HFFc6 (cell line): Measurements from ENCODE around the gene HOXA4. TPM values are rescaled to one million over a fixed set of nuclear protein-coding genes. Genes with fewer than 3 reads are reported as not detected.

Experiments
- DNase-seq: peaks from one replicate; pipeline ENCODE4 v3.0.0-alpha.2; 2018
- H3K27ac Mint-ChIP-seq: 2 replicates; pipeline ENCODE4 v1.8.0; 2020; ENCODE audit warnings: mild to moderate bottlenecking, mixed read lengths
- H3K27me3 Mint-ChIP-seq: 2 replicates; pipeline ENCODE4 v1.8.0; 2021; ENCODE audit warnings: mild to moderate bottlenecking, moderate library complexity, mixed read lengths; ENCODE audit not compliant: insufficient read depth
- H3K36me3 Mint-ChIP-seq: 2 replicates; pipeline ENCODE4 v1.8.0; 2021; ENCODE audit warnings: low read depth, mixed read lengths
- H3K4me1 Mint-ChIP-seq: 2 replicates; pipeline ENCODE4 v1.8.0; 2020; ENCODE audit warnings: low read depth, mixed read lengths
- H3K4me3 Mint-ChIP-seq: 2 replicates; pipeline ENCODE4 v1.8.0; 2020; ENCODE audit warnings: mild to moderate bottlenecking, moderate library complexity, mixed read lengths
- H3K9me3 Mint-ChIP-seq: 2 replicates; pipeline ENCODE4 v1.8.0; 2020; ENCODE audit warnings: mild to moderate bottlenecking, mixed read lengths
- CTCF ChIP-seq: fragments of 200-600 bp; sonication (generic); IDR thresholded peaks from 2 replicates; pipeline ENCODE4 v1.5.0; 2021; ENCODE audit warnings: antibody characterized with exemption, mild to moderate bottlenecking
- total RNA-seq, 6 experiments: library from RNA; stranded (reverse); fragmentation: NEBNext Ultra II Directional; extraction: Animal tissue kit (Norgen Biotek cat#: 25700); gene quantifications; 2 replicates in 1 of 6; 3 replicates in 5 of 6; pipeline ENCODE4 v1.2.3, GENCODE V29; 2021

The HOXA4 gene
- total RNA-seq, 6 experiments from 2014 or later: 0.38 to 1.0 (median 0.47) TPM

- TF ChIP-seq CTCF: no peak
- Mint-ChIP-seq H3K9me3 (no peaks in the 10 kb centered on the region), H3K36me3 (peaks cover 7% of the 10 kb centered on the region), H3K4me1 (peaks cover 30% of the 10 kb centered on the region), H3K27me3 (peaks cover 11% of the 10 kb centered on the region), H3K27ac (no peak overlapping the region), H3K4me3 (peak overlapping the region; percentile 91)
- DNase-seq: no peak
These were observed 26.6 kb upstream of the HOXA4 start for GRCh38 chr7:27156916-27157701.

GRCh38 chr7:27156508-27156898 is 25.9 kb upstream of the HOXA4 start, which contains the start of gene HOXA7:
Gene HOXA7, minus strand, starts transcription at chr7:27156675. Its CDS starts 130 bp downstream, at chr7:27156545.
- Mint-ChIP-seq H3K36me3 (peaks cover 5% of the 10 kb centered on the region), H3K4me1 (peaks cover 34% of the 10 kb centered on the region), H3K4me3 (peak within 1 kb of the TSS; percentile 91), H3K27ac (peak within 1 kb of the TSS; percentile 91), H3K27me3 (peaks cover 11% of the 10 kb centered on the region), H3K9me3 (no peaks in the 10 kb centered on the region)
- peak; percentile 82 for DNase-seq
- no peak for TF ChIP-seq CTCF

GRCh38 chr7:27155816-27156507 is 25.4 kb upstream of the HOXA4 start:
- Mint-ChIP-seq H3K36me3 (peaks cover 5% of the 10 kb centered on the region), H3K4me3 (peak overlapping the region; percentile 91), H3K27me3 (peaks cover 11% of the 10 kb centered on the region), H3K27ac (peak overlapping the region; percentile 91), H3K9me3 (no peaks in the 10 kb centered on the region), H3K4me1 (peaks cover 39% of the 10 kb centered on the region)
- DNase-seq: no peak
- no peak for TF ChIP-seq CTCF

- Mint-ChIP-seq H3K36me3 (peaks cover 5% of the 10 kb centered on the region), H3K27me3 (peaks cover 11% of the 10 kb centered on the region), H3K9me3 (no peaks in the 10 kb centered on the region), H3K4me3 (peak overlapping the region; percentile 91), H3K27ac (peak overlapping the region; percentile 91), H3K4me1 (peaks cover 44% of the 10 kb centered on the region)
- no peak for TF ChIP-seq CTCF
- no peak for DNase-seq
These were observed 24.6 kb upstream of the HOXA4 start for GRCh38 chr7:27154901-27155815.

- H3K4me1 Mint-ChIP-seq: peaks cover 52% of the 10 kb centered on the region
- H3K9me3 Mint-ChIP-seq: no peaks in the 10 kb centered on the region
- no peak for TF ChIP-seq CTCF
- no peak for DNase-seq
- H3K27ac Mint-ChIP-seq: peak overlapping the region; percentile 91; the same call in 1 of the 2 replicates
- H3K4me3 Mint-ChIP-seq: peak overlapping the region; percentile 91
- H3K36me3 Mint-ChIP-seq: peaks cover 5% of the 10 kb centered on the region
- peaks cover 11% of the 10 kb centered on the region for H3K27me3 Mint-ChIP-seq
These were observed 23.8 kb upstream of the HOXA4 start for GRCh38 chr7:27154369-27154768.
